ENCODE data around the gene LRBA.

DNA sequence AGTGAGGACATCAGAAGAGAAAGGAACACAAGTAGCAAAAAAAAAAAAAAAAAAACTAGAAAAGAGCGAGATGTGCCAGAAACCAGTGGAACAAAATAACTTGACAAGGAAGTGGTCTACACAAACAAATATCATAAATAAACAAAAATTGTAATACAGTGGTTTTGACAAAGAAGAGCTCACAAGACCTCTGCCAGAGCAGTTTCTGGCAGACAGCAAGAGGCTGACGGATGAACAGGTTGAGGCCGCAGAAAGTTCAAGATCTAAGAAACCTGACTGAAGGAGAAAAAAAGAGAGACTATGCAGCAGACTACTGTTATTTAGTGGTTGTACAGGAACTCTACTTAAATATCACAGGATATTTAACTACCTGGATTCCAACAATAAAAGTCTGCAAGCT, 367.0 kb downstream of the LRBA start:
- TF ChIP-seq CTCF (IDR thresholded peaks at IDR 0.05 in 4 of 5, conservative IDR thresholded peaks at IDR 0.05 in 1 of 5) (no peak), POLR2A (IDR thresholded peaks at IDR 0.05) (no peak)

Measured in gastrocnemius medialis (tissue), 4 donors.